GM18517 (cell line): ENCODE measurements around the gene PJA2.

Experiments used
- ATAC-seq: cut with Tn5 transposase; IDR thresholded peaks from one replicate; pipeline ENCODE4 v1.9.1; 2021; ENCODE audit warnings: mild to moderate bottlenecking, moderate library complexity; ENCODE audit not compliant: unreplicated experiment

Gene PJA2

GRCh38 chr5:109351988-109352864, 57.5 kb downstream of the PJA2 start:
- ATAC-seq = no peak

- no peak for ATAC-seq
Measured at GRCh38 chr5:109350537-109351270, 59.1 kb downstream of the PJA2 start.

- ATAC-seq = no peak
Measured at GRCh38 chr5:109349388-109349787, 60.4 kb downstream of the PJA2 start.

GRCh38 chr5:109347252-109347888, 62.4 kb downstream of the PJA2 start:
- no peak for ATAC-seq

- no peak for ATAC-seq
Measured at GRCh38 chr5:109345699-109346098, 64.1 kb downstream of the PJA2 start.

GRCh38 chr5:109340351-109340750, 69.4 kb downstream of the PJA2 start:
- no peak for ATAC-seq

GRCh38 chr5:109335114-109335513, 74.7 kb downstream of the PJA2 start:
- no peak for ATAC-seq

GRCh38 chr5:109334056-109334455, 75.7 kb downstream of the PJA2 start:
- ATAC-seq = no peak

- no peak for ATAC-seq
Measured at GRCh38 chr5:109329333-109330237, 80.2 kb downstream of the PJA2 start.

- ATAC-seq = no peak
Measured at GRCh38 chr5:109328626-109329025, 81.1 kb downstream of the PJA2 start.

- ATAC-seq = no peak
Measured at GRCh38 chr5:109327570-109327969, 82.2 kb downstream of the PJA2 start.

GRCh38 chr5:109326919-109327318, 82.9 kb downstream of the PJA2 start:
- ATAC-seq = no peak

- no peak for ATAC-seq
Measured at GRCh38 chr5:109325456-109325855, 84.3 kb downstream of the PJA2 start.

- ATAC-seq = no peak
Measured at GRCh38 chr5:109324931-109325330, 84.8 kb downstream of the PJA2 start.

GRCh38 chr5:109324351-109324750, 85.4 kb downstream of the PJA2 start:
- no peak for ATAC-seq

- no peak for ATAC-seq
Measured at GRCh38 chr5:109322694-109323093, 87.1 kb downstream of the PJA2 start.

GRCh38 chr5:109319351-109319750, 90.4 kb downstream of the PJA2 start:
- ATAC-seq = no peak

GRCh38 chr5:109318455-109319108, 91.2 kb downstream of the PJA2 start:
- no peak for ATAC-seq

- no peak for ATAC-seq
Measured at GRCh38 chr5:109316634-109317033, 93.1 kb downstream of the PJA2 start.

GRCh38 chr5:109315245-109315644, 94.5 kb downstream of the PJA2 start:
- no peak for ATAC-seq
